Measurements from ENCODE around the gene GCNT2.

- TF ChIP-seq CTCF (IDR thresholded peaks at IDR 0.05) (no peak), POLR2A (IDR thresholded peaks at IDR 0.05) (no peak), POLR2AphosphoS5 (IDR thresholded peaks at IDR 0.05) (no peak)
Measured at GRCh38 chr6:10617008-10617696, 96.0 kb downstream of the GCNT2 start.

All from gastroesophageal sphincter (tissue), 3 donors.